WERI-Rb-1 (cell line): Measurements from ENCODE around the gene STK35.

Source experiments
- DNase-seq: peaks from one replicate; pipeline ENCODE4 v3.0.0-alpha.2; 2020
- H3K27ac ChIP-seq: fragments of 250-450 bp; sonication (Bioruptor Pico); 2 replicates; pipeline ENCODE4 v1.5.1; 2020; ENCODE audit warnings: mild to moderate bottlenecking, moderate library complexity
- H3K27me3 ChIP-seq: fragments of 250-450 bp; sonication (Bioruptor Pico); 2 replicates; pipeline ENCODE4 v1.5.1; 2021; ENCODE audit warnings: mild to moderate bottlenecking, low read depth, moderate library complexity; ENCODE audit not compliant: insufficient read depth, severe bottlenecking
- H3K36me3 ChIP-seq: fragments of 250-450 bp; sonication (Bioruptor Pico); 2 replicates; pipeline ENCODE4 v1.5.1; 2020; ENCODE audit warnings: mild to moderate bottlenecking, moderate library complexity
- H3K4me3 ChIP-seq: 2 replicates; pipeline ENCODE4 v1.5.1; 2011; ENCODE audit warnings: low read depth, mild to moderate bottlenecking, control low read depth, low read length
- H3K9me3 ChIP-seq: fragments of 250-450 bp; sonication (Bioruptor Pico); 2 replicates; pipeline ENCODE4 v1.5.1; 2021; ENCODE audit warnings: mild to moderate bottlenecking, moderate library complexity; ENCODE audit not compliant: severe bottlenecking
- TF ChIP-seq, protein P1 (sequence below): IDR thresholded peaks from 2 replicates; pipeline ENCODE4 v1.5.1; 2011; ENCODE audit warnings: low read depth, mild to moderate bottlenecking, control low read depth, inconsistent platforms, low read length

The STK35 gene

DNA sequence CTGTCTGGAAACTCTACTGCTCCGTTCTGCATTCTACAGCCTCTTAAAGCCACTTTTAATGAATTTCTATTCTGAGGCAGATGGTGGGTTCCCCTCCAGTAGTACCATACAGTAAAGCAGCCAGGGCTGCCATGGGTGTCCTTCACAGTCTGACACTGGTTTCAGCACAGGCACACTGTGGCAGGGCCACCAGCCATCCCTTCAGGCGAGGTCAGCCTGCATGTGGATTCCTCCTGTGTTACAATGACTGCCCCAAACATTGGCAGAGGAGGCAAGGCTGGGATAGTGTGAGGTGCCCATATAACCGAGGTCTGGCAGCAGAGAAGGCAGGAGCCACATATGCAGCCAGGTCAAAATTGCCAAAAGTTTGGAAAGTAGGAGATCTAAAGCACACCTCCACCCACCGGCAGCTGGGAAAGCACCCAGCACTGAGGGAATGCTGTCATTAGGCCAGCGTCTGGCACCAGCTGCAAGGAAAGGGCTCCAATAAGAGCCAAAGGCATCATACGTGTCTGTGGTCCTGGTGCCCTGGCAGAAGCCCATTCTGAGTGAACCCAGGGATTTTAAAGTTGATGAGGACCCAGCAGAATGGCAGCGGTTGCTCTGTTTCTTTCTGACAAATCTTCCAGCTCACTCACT lies 24.0 kb downstream of the STK35 start:
- Histone ChIP-seq H3K36me3 (peaks cover 6% of the 10 kb centered on the region), H3K9me3 (no peaks in the 10 kb centered on the region), H3K27ac (no peak overlapping the region), H3K27me3 (no peaks in the 10 kb centered on the region), H3K4me3 (no peak overlapping the region)
- TF ChIP-seq, protein P1, sequence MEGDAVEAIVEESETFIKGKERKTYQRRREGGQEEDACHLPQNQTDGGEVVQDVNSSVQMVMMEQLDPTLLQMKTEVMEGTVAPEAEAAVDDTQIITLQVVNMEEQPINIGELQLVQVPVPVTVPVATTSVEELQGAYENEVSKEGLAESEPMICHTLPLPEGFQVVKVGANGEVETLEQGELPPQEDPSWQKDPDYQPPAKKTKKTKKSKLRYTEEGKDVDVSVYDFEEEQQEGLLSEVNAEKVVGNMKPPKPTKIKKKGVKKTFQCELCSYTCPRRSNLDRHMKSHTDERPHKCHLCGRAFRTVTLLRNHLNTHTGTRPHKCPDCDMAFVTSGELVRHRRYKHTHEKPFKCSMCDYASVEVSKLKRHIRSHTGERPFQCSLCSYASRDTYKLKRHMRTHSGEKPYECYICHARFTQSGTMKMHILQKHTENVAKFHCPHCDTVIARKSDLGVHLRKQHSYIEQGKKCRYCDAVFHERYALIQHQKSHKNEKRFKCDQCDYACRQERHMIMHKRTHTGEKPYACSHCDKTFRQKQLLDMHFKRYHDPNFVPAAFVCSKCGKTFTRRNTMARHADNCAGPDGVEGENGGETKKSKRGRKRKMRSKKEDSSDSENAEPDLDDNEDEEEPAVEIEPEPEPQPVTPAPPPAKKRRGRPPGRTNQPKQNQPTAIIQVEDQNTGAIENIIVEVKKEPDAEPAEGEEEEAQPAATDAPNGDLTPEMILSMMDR: no peak
- DNase-seq: no peak

DNA sequence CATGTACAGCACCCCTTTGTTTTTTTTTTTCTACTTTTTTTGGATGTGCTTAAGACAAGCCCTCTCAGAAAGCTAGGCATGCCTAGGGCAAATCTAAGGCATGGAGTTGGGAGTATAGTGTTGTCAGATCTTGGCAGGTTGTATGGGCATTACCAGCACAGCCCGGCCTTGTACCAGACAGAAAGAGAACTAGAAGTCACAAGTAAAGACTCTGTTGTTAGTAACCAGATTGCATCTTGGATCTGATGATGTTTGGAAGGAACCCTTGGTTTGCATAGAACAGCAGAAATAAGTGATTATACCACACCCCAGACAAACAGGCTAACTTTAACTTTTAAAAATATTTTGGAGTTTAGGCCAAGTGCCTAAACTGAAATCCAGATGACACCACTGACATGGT lies 25.6 kb downstream of the STK35 start:
- TF ChIP-seq, protein P1: no peak
- Histone ChIP-seq H3K27me3 (no peaks in the 10 kb centered on the region), H3K4me3 (no peak overlapping the region), H3K9me3 (no peaks in the 10 kb centered on the region), H3K36me3 (peaks cover 3% of the 10 kb centered on the region), H3K27ac (no peak overlapping the region)
- DNase-seq: no peak

DNA sequence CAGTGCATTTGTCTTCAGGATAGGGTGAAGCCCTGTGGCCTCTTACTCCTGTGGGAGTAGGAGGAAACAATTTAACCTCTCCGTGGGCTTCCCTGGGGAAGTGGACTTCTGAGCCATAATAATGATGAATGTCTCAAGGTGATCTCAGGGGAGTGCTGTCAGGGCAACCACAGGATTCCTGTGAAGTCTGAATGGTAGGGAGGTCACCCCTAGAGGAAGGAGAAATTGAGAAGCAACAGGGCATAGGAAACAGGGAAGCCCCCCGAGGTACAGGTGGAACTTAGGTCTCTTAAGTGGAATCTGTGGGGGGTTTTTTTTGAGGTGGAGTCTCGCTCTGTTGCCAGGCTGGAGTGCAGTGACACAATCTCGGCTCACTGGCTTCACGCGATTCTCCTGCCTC lies 26.9 kb downstream of the STK35 start:
- Histone ChIP-seq H3K27ac (no peak overlapping the region), H3K4me3 (no peak overlapping the region), H3K9me3 (no peaks in the 10 kb centered on the region), H3K27me3 (no peaks in the 10 kb centered on the region), H3K36me3 (peaks cover 3% of the 10 kb centered on the region)
- TF ChIP-seq, protein P1: no peak
- no peak for DNase-seq

DNA sequence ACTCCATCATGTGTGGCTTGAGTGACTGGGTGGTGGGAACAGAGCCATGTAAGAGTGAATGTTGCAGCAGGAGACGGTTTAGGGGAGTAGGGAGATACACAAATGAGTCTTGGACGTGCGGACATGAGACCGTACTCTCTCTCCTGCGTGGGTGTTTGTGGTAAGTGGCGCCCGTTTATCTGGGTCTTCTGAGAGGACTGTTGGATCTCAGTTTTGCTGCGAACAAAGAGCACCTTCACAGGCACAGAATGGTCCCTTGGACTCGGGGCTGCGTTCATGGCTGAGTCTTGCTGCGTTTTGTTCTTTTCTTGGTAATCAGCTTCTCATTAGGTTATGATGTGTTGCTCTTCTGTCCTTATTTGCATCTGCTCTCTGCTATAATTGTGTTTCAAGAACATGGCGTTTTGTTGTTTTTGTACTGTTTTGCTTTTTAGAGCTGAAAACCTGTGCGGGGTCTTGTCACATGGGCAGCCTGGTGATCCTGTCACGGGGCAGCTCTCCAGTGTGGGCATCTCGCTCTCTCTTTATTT lies 28.5 kb downstream of the STK35 start:
- TF ChIP-seq, protein P1: no peak
- Histone ChIP-seq H3K4me3 (no peak overlapping the region), H3K9me3 (no peaks in the 10 kb centered on the region), H3K36me3 (peaks cover 3% of the 10 kb centered on the region), H3K27ac (no peak overlapping the region), H3K27me3 (no peaks in the 10 kb centered on the region)
- DNase-seq: no peak

DNA sequence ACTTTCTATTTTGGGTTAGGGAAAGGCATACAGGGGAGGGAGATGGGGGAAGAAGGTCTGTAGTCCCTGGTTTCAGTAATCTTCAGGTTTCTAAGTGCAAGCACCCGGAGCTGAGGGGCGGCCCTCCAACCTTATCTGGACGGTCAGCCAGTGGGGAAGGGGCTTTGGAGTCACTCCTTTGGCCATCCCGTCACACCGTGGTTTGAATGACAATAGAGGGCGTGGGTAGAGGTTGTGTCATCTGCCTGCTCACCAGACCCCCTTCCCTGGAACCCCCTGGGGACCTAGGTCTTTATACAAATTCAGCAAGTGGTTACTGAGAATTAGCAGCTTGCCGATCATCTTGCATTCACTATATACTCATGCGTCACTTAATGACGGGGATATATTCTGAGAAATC lies 29.1 kb downstream of the STK35 start:
- no peak for DNase-seq
- no peaks in the 10 kb centered on the region for H3K9me3 ChIP-seq
- H3K27ac ChIP-seq: no peak overlapping the region
- TF ChIP-seq, protein P1: no peak
- H3K27me3 ChIP-seq: no peaks in the 10 kb centered on the region
- no peak overlapping the region for H3K4me3 ChIP-seq
- no peaks in the 10 kb centered on the region; the same call in 1 of the 2 replicates for H3K36me3 ChIP-seq

DNA sequence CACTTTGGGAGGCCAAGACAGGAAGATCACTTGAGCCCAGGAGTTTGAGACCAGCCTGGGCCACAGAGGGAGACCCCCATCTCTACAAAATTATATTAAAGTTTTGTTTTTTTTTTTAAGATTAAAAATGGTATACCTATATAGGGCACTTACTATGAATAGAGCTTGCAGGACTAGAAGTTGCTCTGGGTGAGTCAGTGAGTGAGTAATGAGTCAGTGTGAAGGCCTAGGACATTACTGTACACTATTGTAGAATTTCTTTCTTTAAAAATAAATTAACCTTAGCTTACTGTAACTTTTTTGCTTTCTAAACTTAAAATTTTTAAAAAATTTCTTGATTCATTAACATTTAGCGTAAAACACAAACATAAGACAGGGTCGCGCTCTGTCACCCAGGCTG lies 29.7 kb downstream of the STK35 start:
- TF ChIP-seq, protein P1: no peak
- Histone ChIP-seq H3K27me3 (no peaks in the 10 kb centered on the region), H3K4me3 (no peak overlapping the region), H3K9me3 (no peaks in the 10 kb centered on the region), H3K27ac (no peak overlapping the region), H3K36me3 (no peaks in the 10 kb centered on the region; the same call in 1 of the 2 replicates)
- DNase-seq: no peak
